Liver (tissue), 9 donors: Measurements from ENCODE around the gene VAV3. TPM values are rescaled to one million over a fixed set of nuclear protein-coding genes. Genes with fewer than 3 reads are reported as not detected.

Source experiments
- DNase-seq: peaks from one replicate; pipeline ENCODE4 v3.0.0-alpha.2; 2017; ENCODE audit warnings: low spot score
- H3K27ac ChIP-seq, 2 donors: one replicate each; pipeline ENCODE4 v1.7.0; 2013; ENCODE audit warnings: inconsistent platforms in 2 of 2, low read length in 2 of 2, control low read depth in 1 of 2, low read depth in 1 of 2, mild to moderate bottlenecking in 1 of 2
- H3K27me3 ChIP-seq, 4 donors: one replicate each; pipeline versions ENCODE4 v1.6.1 to v1.7.0; 2013; ENCODE audit warnings: low read length in 3 of 4, inconsistent platforms in 1 of 4, mild to moderate bottlenecking in 1 of 4, moderate library complexity in 1 of 4; ENCODE audit not compliant: control insufficient read depth in 4 of 4, insufficient read depth in 4 of 4
- H3K36me3 ChIP-seq, 4 donors: one replicate each; pipeline versions ENCODE4 v1.6.1 to v1.7.0; 2013; ENCODE audit warnings: low read length in 3 of 4, mild to moderate bottlenecking in 3 of 4, low read depth in 1 of 4, moderate library complexity in 1 of 4; ENCODE audit not compliant: control insufficient read depth in 4 of 4, insufficient read depth in 3 of 4
- H3K4me1 ChIP-seq, 4 donors: one replicate each; pipeline versions ENCODE4 v1.6.1 to v1.7.0; 2013; ENCODE audit warnings: low read length in 3 of 4, mild to moderate bottlenecking in 3 of 4, moderate library complexity in 1 of 4; ENCODE audit not compliant: control insufficient read depth in 4 of 4, insufficient read depth in 4 of 4
- H3K4me3 ChIP-seq, 3 donors: one replicate each; pipeline versions ENCODE4 v1.6.1 to v1.7.0; 2013; ENCODE audit warnings: low read length in 3 of 3, control low read depth in 1 of 3, low read depth in 1 of 3, mild to moderate bottlenecking in 1 of 3
- H3K9ac ChIP-seq, 2 donors: one replicate each; pipeline ENCODE4 v1.7.0; 2013; ENCODE audit warnings: low read length in 2 of 2, mild to moderate bottlenecking in 2 of 2, moderate library complexity in 2 of 2, control low read depth in 1 of 2, low read depth in 1 of 2
- H3K9me3 ChIP-seq, 4 donors: one replicate each; pipeline versions ENCODE4 v1.6.1 to v1.7.0; 2013; ENCODE audit warnings: low read length in 3 of 4; ENCODE audit not compliant: control insufficient read depth in 4 of 4
- ATF3 ChIP-seq: IDR thresholded peaks from 2 replicates; pipeline ENCODE4 v1.6.1; 2016; ENCODE audit warnings: antibody characterized with exemption
- CTCF ChIP-seq: fragments of 150-350 bp; IDR thresholded peaks from 2 replicates; pipeline ENCODE4 v1.5.1; 2017; ENCODE audit warnings: improper control_type of control experiment, low read depth, low read length; ENCODE audit not compliant: missing input control
- EGR1 ChIP-seq, 2 donors: IDR thresholded peaks; 2 replicates each; pipeline ENCODE4 v1.6.1; 2016 to 2018; ENCODE audit warnings: antibody characterized with exemption in 2 of 2, low read depth in 2 of 2
- FOXA1 ChIP-seq: IDR thresholded peaks from 2 replicates; pipeline ENCODE4 v1.6.1; 2016; ENCODE audit warnings: antibody characterized with exemption
- FOXA2 ChIP-seq: IDR thresholded peaks from 2 replicates; pipeline ENCODE4 v1.6.1; 2016; ENCODE audit warnings: antibody characterized with exemption
- GABPA ChIP-seq, 2 donors: IDR thresholded peaks in 1 of 2; conservative IDR thresholded peaks in 1 of 2; 2 replicates each; pipeline ENCODE4 v1.6.1; 2016; ENCODE audit warnings: antibody characterized with exemption in 2 of 2, mild to moderate bottlenecking in 1 of 2, moderate library complexity in 1 of 2
- HNF4A ChIP-seq, 2 donors: conservative IDR thresholded peaks; 2 replicates each; pipeline ENCODE4 v1.6.1; 2016; ENCODE audit warnings: antibody characterized with exemption in 2 of 2, mild to moderate bottlenecking in 2 of 2
- HNF4G ChIP-seq: IDR thresholded peaks from 2 replicates; pipeline ENCODE4 v1.6.1; 2016; ENCODE audit warnings: antibody characterized with exemption
- JUND ChIP-seq, 2 donors: IDR thresholded peaks; 2 replicates each; pipeline ENCODE4 v1.6.1; 2016; ENCODE audit warnings: antibody characterized with exemption in 2 of 2
- MAX ChIP-seq: IDR thresholded peaks from 2 replicates; pipeline ENCODE4 v1.6.1; 2016; ENCODE audit warnings: antibody characterized with exemption
- NR2F2 ChIP-seq: IDR thresholded peaks from 2 replicates; pipeline ENCODE4 v1.6.1; 2016; ENCODE audit warnings: antibody characterized with exemption
- RAD21 ChIP-seq, 2 donors: IDR thresholded peaks; 2 replicates each; pipeline ENCODE4 v1.6.1; 2016; ENCODE audit warnings: antibody characterized with exemption in 2 of 2, mild to moderate bottlenecking in 2 of 2
- REST ChIP-seq: IDR thresholded peaks from 2 replicates; pipeline ENCODE4 v1.6.1; 2016; ENCODE audit warnings: antibody characterized with exemption, mild to moderate bottlenecking
- RXRA ChIP-seq, 2 donors: IDR thresholded peaks; 2 replicates each; pipeline ENCODE4 v1.6.1; 2017 to 2018; ENCODE audit warnings: antibody characterized with exemption in 2 of 2, mild to moderate bottlenecking in 1 of 2
- SP1 ChIP-seq: IDR thresholded peaks from 2 replicates; pipeline ENCODE4 v1.6.1; 2018; ENCODE audit warnings: antibody characterized with exemption, mild to moderate bottlenecking
- TAF1 ChIP-seq: conservative IDR thresholded peaks from 2 replicates; pipeline ENCODE4 v1.6.1; 2016; ENCODE audit warnings: antibody characterized with exemption, mild to moderate bottlenecking
- YY1 ChIP-seq: IDR thresholded peaks from 2 replicates; pipeline ENCODE4 v1.6.1; 2016; ENCODE audit warnings: antibody characterized with exemption, mild to moderate bottlenecking
- ZBTB33 ChIP-seq: IDR thresholded peaks from 2 replicates; pipeline ENCODE4 v1.6.1; 2016; ENCODE audit warnings: antibody characterized with exemption
- WGBS: extraction: QIAGEN DNeasy Blood & Tissue Kit; methylation state at CpG from one replicate; pipeline ENCODE4 v1.1.7; 2013; 5-methylcytosine and 5-hydroxymethylcytosine counted together
- polyA plus RNA-seq, 2 donors: library from polyadenylated mRNA; stranded (reverse) in 1 of 2; unstranded in 1 of 2; fragments of 200-250 nt in 1 of 2; fragments of >200 nt in 1 of 2; fragmentation: Nextera tagmentation in 1 of 2; extraction: Ambion mirVana in 1 of 2; gene quantifications; one replicate each; pipeline versions ENCODE4 v1.2.1 to v1.2.3, GENCODE V29; 2013 to 2015
- total RNA-seq, 2 donors: library from RNA; depleted of rRNA; stranded (reverse); fragments of >200 nt; gene quantifications; one replicate each; pipeline ENCODE4 v1.2.3, GENCODE V29; 2014
- donor health status: healthy.
- donor health status: healthy.
- donor health status: healthy.
- donor health status: healthy.
- donor health status: healthy.

The VAV3 gene
- total and polyA plus RNA-seq, 4 donors = 0.46 to 4.8 (median 2.7) TPM

GRCh38 chr1:107889524-107889923 lies 75.5 kb downstream of the VAV3 start:
- no peaks in the 10 kb centered on the region for H3K4me1 ChIP-seq
- TF ChIP-seq YY1 (no peak), HNF4A (conservative IDR thresholded peaks at IDR 0.05) (no peak), REST (no peak), JUND (IDR thresholded peaks at IDR 0.05) (no peak), FOXA2 (no peak), ZBTB33 (no peak), RXRA (IDR thresholded peaks at IDR 0.05) (no peak), TAF1 (no peak), ATF3 (no peak), HNF4G (no peak), NR2F2 (no peak), GABPA (IDR thresholded peaks at IDR 0.05 in 1 of 2, conservative IDR thresholded peaks at IDR 0.05 in 1 of 2) (no peak), RAD21 (IDR thresholded peaks at IDR 0.05) (no peak), FOXA1 (no peak), MAX (no peak)
- H3K27me3 ChIP-seq = no peaks in the 10 kb centered on the region
- H3K9ac ChIP-seq = no peak overlapping the region
- H3K27ac ChIP-seq = no peak overlapping the region
- WGBS = 74% methylated on average over 2 of the region's 2 CpGs
- H3K4me3 ChIP-seq = no peak overlapping the region
- no peaks in the 10 kb centered on the region for H3K9me3 ChIP-seq
- H3K36me3 ChIP-seq = no peaks in the 10 kb centered on the region
- no peak for DNase-seq

GRCh38 chr1:107883562-107883961 lies 81.4 kb downstream of the VAV3 start:
- TF ChIP-seq GABPA (IDR thresholded peaks at IDR 0.05 in 1 of 2, conservative IDR thresholded peaks at IDR 0.05 in 1 of 2) = no peak
- no peak for TF ChIP-seq FOXA1
- TF ChIP-seq SP1 = no peak
- TF ChIP-seq EGR1 (IDR thresholded peaks at IDR 0.05; ENCODE audit: low read depth in 2 of 2) = no peak
- TF ChIP-seq RXRA (IDR thresholded peaks at IDR 0.05) = no peak
- no peak for TF ChIP-seq ZBTB33
- no peak for TF ChIP-seq YY1
- TF ChIP-seq JUND (IDR thresholded peaks at IDR 0.05) = no peak
- no peak for TF ChIP-seq FOXA2
- TF ChIP-seq REST = no peak
- TF ChIP-seq RAD21 (IDR thresholded peaks at IDR 0.05) = no peak
- no peak for TF ChIP-seq HNF4A (conservative IDR thresholded peaks at IDR 0.05)
- no peak for TF ChIP-seq NR2F2
- TF ChIP-seq HNF4G = no peak
- no peak for TF ChIP-seq MAX
- TF ChIP-seq TAF1 = no peak
- no peak for TF ChIP-seq CTCF
- no peak for DNase-seq
- no peak overlapping the region for H3K4me3 ChIP-seq
- no peaks in the 10 kb centered on the region for H3K9me3 ChIP-seq
- H3K9ac ChIP-seq = no peak overlapping the region
- no peaks in the 10 kb centered on the region for H3K4me1 ChIP-seq
- no peaks in the 10 kb centered on the region for H3K27me3 ChIP-seq
- H3K27ac ChIP-seq = no peak overlapping the region
- H3K36me3 ChIP-seq = no peaks in the 10 kb centered on the region
